Activated gamma-delta T cell treated with Interleukin-2 at 50 U/mL for 16 hours (primary cell): ENCODE measurements around the gene KIF2C.
"Not testable (repeated sequence)": the region's sequence is repeated elsewhere in the genome, so short reads cannot be mapped to it uniquely, and the experiment has no call there.

Experiments used
- DNase-seq: peaks from one replicate; pipeline ENCODE4 v3.0.0-alpha.2; 2020

KIF2C gene

DNA sequence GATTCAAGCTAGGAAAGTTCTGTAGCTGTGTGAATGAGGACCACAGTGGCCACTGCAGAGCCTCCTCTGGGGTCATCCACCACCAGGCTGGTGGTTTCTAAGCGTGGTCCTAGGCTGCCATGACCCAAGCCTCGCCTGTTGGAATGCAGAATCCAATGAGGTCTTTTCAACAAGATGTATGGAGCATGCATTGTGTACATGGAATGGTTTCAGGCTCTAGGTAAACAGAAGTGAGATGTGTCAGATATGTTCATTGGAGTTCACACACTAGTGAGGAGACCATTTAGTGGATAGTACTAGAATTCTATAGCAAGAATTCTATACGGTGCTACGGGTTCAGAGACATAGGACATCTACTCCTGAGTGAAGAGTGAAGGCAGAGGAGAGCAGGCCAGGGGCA lies 19.4 kb upstream of the KIF2C start:
- no peak for DNase-seq

DNA sequence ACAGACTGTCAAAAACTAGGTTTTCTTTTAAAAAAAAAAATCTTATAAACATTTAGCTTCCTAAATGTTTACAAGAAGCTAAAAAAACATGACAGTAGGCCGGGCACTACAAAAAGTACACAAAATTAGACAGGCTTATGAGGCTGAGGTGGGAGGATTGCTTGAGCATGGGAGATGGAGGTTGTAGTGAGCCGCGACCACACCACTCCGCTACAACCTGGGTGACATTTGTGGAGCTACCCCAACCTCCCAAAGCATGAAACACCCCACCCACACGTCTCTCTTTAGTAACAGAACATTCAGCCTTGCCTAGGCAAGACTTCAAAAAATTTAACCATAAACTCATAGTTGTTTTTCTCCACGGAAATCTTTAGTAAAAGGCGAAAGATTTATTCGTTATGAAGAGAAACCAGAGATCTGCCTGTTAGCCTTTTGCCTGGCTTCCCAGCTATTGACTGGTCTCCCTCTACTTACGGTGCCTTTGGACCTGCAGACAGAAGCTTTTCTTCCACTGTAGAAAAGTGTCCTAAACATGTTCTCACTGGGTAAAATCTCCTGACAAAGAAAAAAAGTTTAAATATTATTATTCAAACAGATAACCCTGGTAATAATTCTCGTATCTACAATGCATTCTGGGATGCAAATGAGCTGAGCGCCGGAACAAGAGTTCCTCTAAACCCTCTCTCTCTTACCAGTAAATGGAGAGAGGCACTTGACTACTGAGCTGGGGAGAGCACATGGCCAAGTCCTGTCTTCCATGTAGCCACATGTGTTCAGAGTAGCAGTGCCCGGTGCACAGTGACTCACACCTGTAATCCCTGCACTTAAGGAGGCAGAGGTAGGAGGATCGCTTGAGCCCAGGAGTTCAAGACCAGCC lies 17.9 kb upstream of the KIF2C start:
- peak; percentile 50 for DNase-seq

DNA sequence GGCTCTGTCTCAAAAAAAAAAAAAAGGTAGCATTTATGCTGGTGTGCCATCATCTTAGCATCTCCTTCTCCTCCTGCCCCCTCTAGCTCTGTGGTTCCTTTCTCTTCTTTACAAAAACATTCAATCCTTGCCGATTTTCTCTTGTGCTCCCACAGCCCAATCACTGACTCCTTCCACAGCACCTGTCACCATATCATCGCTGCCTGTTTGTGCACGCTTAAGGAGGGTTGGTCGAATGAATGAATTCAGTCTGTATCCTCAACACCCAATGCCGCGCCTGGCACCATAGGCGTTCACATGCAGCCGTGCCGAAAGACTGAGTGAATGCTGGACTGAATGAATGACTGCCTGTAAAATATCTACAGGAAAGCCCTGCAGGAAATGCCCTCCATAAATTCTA lies 16.6 kb upstream of the KIF2C start:
- no peak for DNase-seq

DNA sequence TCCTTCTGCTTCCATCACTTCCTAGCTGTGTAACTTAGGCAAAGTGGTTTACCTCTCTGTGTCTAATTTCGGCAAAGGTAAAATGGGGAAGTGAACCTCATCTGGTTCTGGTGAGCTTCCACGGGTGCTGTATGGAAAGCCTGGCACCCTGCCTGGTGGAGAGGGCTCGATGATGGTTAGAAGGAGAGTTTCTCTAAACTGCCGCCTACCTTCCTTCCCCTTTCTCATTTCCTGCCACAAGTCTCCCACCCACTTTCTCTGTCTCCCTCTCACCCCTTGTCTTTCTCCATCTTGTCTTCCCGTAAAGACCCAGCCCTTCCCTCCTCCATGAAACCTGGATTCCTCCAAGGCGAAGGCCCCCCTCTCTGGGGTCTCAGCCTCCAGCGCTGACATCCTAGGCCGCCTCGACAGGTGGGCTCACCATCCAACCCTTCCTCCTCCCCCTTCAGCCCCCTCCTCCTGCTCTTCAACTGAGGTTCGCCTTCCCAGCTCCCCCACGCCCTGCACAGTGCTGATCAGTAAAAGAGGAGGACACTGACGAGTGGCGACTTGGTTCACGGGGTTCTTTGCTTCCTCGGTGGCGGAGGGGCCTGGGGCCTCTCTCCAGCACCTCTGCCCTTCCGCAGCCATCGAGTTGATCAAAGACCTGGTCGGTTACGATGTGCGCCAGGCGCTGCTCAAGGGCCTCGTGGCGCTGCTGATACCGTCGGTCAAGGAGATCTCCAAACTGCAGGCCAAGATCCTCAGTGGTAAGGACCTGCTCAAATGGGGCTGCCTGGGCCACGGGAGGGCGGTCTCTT lies 15.9 kb upstream of the KIF2C start:
- DNase-seq = no peak

DNA sequence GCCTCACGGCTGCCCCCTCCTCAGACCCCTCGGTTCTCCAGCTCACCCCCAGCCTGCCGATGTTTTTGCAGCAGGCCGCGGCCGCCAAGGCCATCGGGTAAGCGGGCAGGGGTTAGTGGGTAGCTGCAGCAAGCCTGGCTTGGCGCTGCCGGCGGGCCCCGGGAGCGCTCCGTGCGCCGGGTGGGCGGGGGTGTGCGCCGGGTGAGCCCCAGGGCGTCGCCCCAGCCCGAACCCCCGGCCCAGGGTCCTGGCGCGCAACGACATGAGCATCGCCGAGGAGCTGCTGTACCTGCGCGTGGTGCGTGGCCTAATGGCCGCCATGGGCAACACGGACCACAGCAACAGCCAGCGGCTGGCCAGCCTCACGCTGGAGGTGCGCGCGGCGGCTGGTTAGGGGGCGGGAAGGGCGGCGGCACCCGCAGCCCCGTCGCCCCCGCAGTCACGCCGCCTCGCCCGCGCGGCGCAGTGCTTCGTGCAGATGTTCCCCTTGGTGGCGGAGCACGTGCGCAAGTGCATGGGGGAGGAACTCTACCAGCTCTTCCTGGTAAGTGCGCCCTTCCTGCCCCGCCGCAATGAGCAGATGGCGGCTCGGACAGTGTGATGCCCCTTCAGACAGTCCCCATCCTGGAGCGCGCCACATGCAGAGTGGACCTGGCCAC lies 15.2 kb upstream of the KIF2C start:
- DNase-seq = no peak

DNA sequence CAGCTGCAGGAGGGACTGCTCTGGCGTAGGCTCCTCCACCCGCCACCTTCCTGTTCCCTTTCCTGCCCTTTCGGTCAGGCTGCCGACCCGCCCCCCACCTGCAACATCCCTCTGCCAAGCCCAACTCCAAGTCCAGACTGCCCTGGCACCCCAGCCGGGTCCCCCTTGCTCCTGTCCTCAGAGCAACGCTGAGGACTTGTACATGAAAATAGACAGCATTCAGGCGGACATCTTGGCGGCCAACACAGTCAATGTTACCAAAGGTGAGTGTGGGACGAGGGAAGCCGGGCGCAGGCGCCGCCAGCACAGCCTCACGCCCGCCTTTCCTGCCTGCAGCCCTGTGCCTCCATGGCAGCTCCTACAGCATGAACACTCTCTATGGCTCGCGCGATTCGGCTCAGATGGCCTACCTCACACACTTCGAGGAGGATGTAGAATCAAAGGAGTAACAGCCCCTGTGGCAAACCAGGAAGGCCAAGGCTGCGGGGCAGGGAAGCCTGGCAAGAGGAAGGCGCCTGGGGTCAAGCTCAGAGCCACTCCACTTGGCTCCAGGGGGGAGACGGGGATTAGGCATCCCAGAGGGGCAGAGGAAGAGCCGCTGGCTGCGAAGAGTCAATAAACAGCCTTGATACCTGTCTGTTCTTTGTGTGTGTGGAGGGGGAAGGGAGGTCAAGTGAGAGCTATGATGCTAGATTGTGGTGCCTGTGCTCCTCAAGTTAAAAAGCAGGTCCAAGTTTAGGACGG lies 14.5 kb upstream of the KIF2C start:
- no peak for DNase-seq

DNA sequence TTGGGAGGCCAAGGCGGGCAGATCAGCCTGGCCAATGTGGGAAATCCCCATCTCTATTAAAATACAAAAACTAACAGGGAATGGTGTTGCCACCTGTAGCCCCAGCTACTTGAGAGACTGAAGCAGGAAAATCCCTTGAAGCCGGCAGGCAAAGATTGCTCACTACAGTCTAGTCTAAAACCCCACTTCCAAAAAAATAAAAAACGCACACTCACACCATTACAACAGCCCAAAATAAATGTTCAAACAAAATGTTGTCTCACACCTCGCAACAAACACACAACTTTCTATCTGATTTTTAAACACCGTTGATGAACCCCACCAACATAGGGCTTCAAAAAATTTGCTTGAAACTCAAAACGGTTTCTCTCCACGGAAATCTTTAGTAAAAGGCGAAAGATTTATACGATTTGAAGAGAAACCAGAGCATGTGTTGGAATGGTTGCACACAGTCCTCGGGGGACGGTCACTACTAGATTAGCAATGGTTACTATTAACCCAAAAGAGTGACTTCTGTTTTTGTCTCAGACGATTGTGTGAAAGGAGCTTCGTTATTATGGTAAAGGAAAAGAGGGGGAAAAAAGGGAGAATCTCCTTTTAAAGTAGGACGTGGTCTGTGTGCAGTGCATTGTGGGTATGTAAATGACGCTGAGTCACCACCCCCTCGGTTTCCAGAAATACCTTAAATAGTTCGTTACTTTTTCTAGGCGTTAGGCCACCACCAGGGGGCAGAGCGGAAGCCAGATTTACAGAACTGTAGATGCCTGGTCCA lies 8.7 kb upstream of the KIF2C start, which contains the start of gene RNU5D-1:
RNU5D-1 (minus strand) TSS at position 430 of the 772 bp plus-strand sequence.
- peak; percentile 96 for DNase-seq

DNA sequence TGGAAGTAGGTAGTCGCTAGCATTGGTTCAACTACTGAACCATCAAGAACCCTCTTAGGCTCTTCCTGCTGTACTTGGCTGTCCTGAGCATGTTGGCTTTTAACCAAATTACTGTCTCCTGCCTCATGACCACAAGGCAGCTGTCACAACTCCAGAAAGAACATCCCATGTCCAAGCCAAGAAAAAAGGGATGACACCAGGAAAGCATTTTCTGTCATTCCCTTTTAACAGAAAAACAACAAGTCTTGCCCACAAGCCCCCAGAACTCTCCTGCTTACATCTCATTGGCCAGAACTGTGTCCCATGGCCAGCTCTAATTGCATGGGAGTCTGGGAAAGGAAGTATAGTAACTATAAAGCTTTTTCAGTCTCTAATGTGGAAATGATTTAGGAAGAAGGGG lies 6.3 kb upstream of the KIF2C start:
- no peak for DNase-seq

DNA sequence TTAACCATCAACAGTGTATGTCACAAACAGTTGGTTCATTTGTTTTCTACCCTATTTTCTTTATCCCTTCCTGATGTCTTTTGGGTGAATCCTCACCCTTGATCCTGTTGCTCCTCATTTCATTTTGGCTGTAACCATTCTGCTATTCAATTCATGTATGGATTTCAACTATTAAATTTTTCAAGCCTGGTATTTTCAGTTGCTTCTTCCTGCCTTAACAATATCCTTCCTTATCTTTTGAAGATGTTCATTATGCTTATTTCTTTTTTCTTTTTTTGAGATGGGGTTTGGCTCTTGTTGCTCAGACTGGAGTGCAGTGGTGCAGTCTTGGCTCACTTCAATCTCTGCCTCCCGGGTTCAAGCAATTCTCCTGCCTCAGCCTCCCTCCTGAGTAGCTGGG lies 5.9 kb upstream of the KIF2C start:
- no peak for DNase-seq

DNA sequence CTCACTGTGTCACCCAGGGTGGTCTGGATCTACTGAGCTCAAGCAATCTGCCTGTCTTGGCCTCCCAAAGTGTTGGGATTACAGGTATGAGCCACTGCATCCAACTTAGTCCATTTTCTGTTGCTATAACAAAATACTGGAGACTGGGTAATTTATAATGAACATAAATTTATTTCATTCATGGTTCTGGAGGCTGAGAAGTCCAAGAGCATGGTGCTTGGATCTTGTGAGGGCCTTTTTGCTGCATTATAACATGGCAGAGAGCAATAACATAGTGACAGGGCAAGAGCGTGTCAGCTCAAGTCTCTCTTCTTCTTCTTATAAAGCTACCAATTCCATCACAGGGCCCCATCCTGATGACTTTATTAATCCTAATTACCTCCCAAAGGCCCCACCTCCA lies 3.6 kb upstream of the KIF2C start:
- DNase-seq = no peak

DNA sequence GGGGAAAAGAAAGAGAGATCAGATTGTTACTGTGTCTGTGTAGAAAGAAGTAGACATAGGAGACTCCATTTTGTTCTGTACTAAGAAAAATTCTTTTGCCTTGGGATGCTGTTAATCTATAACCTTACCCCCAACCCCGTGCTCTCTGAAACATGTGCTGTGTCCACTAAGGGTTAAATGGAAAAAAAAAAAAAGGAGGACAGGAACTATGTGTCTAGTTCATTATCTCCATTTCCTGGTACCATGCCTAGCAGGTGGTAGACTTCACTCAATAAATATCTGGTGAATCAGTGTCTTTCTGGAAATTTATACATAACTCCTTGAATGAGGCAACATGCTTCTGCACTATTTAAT lies 707 bp upstream of the KIF2C start:
- DNase-seq = not testable (repeated sequence)

DNA sequence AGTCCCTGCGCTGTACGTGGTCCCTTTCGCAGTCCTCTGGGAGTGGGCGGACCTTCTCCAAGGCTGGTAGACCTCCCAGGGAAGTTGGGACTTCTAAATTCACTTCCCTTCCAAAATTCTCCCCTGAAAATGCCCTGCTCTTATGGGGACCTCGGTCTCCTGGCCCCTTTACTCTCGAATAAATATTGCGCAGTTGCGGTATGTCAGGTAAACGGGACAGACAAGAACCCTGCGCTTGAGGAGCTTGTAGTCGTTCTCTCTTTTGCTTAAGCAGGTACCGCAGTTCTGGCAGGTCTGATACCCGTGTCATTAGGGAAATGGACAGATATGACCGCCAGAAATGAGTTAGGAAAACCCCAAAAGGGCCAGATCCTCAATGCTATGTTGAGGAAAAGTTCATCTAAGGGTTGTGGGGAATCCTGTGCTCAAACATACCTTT lies 561 bp downstream of the KIF2C start:
- no peak for DNase-seq

DNA sequence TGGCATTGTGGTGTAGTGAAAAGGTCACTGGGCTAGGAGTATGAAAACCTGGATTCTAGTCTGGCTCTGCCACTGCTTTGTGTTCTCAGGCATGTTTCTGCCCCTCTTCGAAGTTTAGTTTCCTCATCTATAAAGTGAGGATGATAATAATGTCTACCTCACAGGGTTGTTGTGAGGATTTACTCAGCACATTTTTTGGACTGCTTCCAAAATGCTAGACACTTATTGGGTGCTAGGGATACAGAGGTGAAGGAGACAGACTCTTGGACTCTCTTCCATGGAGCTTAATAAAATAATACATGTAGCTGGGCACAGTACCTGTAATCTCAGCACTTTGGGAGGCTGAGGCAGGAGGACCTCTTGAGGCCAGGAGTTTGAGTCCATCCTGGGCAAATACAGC lies 3.6 kb downstream of the KIF2C start:
- no peak for DNase-seq

DNA sequence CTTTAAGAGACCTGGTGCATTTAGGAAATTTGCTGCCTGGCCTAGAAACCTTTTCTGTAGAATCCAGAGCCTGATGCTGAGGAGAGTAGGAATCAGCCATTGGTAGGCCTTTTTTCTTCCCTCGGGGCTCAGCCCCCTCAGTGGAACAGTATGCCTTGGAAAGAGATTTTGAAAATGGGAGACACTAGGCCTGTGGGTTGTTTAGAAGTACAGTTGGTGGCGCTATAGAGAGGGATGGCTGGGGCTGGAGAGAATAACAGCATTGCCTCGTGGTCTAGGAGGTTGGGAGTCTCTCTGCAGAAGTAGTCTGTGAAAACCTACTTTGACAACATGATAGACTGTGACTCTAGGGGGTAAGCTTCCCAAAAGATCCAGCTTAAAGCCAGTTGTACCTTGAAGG lies 8.2 kb downstream of the KIF2C start:
- no peak for DNase-seq

DNA sequence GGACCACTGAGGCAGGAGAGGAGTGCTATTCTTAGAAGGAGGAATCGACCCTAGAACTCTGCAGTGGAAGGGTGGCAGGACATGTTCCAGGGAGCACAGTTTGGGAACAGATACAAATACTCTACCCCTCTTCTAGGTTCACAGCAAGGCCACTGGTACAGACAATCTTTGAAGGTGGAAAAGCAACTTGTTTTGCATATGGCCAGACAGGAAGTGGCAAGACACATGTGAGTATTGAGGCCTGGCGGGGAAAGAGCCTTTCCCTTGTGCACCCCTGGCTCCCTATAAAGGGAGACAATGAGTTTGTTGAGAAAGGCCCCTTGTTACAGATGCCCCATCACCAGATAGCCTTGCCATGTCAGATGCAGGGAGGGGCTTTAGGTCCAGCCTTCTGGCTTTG lies 17.8 kb downstream of the KIF2C start:
- DNase-seq = no peak

DNA sequence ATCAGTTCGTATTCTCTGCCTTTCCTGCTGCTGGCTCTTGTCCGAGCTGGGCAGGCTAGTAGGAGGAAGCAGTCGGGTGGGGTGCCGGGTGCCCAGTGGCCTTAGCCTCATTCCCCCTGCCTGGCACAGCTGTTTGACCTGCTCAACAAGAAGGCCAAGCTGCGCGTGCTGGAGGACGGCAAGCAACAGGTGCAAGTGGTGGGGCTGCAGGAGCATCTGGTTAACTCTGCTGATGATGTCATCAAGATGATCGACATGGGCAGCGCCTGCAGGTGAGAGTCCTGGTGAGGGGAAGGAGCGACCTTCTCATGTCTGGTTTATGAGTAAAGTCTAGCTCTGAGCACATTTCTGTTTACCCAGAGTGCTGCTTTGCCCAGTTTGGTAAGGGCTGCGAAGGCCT lies 19.4 kb downstream of the KIF2C start:
- DNase-seq = no peak

DNA sequence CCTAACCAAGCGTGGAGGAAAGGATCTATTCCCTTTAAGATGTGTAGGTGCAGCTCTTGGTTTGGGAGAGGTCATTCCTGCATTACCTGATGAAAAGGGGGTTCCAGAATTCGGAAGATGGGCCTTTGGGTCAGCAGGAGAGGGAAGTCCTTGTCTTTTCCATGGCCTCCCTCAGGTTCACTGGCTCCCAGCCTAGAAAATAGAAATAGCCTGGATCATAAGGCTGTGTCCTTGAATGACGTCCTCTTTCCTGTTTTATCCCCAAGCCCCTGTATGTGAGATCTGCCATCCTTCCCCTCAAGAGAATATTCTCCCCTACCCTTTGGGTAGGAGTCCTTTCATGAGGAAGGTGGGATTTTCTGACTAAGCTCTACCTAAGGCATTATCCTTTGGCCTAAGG lies 21.2 kb downstream of the KIF2C start:
- DNase-seq = no peak

DNA sequence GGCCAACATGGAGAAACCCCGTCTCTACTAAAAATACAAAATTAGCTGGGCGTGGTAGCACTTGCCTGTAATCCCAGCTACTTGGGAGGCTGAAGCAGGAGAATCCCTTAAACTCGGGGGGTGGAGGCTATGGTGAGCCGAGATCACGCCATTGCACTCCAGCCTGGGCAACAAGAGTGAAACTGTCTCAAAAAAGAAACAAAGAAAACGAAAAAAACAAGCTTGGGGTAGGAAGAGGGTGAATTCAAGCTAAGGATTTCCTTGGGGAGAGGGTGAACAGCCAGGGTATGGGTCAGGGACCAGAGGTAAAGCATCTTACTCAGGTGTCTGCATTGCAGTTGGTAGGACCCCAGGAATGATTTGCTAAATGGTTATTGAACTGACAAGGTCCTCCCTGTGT lies 26.8 kb downstream of the KIF2C start:
- DNase-seq = not testable (repeated sequence)

DNA sequence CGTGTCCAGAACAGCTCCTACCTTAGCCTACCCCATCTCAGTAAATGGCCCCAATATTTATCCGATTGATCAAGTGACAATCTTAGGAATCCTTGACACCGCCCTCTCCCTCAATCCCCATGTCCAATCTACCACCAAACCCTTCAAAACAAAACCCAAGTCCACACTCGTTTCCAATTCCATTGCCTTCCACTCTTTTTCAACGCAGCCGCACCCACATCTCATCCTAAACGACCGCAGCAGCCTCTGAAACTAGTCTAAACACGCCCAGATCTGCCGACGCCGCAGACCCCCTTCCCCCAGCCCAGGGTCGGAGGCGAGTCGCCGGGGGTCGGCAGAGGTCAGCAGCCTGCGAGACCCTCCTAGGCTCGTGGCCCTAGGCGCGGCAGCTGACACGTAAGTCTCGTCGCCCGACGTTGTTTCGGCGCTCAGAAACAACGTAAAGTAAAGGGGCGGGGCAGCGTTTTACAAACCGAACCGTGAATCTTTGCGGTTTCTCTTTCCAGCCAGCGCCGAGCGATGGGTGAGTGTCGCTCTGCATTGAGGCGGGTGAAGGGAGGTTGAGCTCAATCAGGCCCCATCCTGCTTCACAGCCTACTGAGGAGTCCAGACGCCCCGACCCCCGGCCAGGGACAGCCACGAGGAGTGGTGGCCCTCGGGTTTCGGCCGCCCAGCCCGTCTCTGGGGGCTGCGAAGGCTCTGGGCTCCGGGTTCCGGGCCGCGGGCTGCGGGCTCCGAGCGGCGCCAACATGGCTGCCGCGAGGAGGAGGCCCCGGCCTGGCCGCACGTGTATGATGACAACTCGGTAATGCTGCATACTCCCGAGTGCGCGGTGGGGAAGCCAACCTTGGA lies 35.7 kb downstream of the KIF2C start, which contains the start of gene RPS8:
RPS8 (plus strand) TSS at position 463 of the 852 bp plus-strand sequence; CDS start at position 520, 57 bp downstream.
- peak; percentile 87 for DNase-seq

DNA sequence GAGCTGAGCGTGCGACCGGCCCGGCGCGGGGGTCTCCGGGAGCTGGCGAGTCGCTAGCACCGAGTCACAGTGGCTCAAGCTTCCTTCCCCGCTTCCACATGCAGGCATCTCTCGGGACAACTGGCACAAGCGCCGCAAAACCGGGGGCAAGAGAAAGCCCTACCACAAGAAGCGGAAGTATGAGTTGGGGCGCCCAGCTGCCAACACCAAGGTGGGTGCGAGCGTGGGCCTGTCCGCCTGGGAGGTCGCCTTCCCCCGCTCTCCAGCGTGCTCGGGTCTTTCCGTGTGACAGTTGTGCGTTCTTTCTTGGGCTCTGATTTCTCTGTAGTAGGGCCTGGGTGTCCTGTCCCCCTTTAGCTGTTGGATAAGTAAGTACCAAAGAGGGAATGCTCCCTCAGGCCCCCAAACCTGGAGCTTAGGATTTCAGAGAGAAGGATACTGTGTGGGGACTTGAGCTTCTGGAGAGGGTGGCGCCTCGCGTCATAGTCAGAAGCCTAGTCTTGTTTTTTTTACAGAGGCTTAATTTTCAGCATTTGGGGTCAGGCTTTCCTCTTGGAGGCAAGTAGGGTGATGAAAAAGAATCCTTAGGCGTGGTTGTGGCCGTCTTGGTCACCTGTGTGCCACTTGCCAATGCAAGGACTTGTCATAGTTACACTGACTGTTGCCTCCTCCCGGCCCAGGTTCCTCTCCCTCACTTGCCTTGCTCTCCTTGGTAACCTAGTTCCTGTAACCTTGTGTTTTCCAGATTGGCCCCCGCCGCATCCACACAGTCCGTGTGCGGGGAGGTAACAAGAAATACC lies 36.5 kb downstream of the KIF2C start:
- peak; percentile 49 for DNase-seq
